Calu3 (cell line): ENCODE results near the gene FER. TPM values are rescaled to one million over a fixed set of nuclear protein-coding genes. Genes with fewer than 3 reads are reported as not detected.
A peak's percentile ranks its signal among the peaks of the same experiment; 100 is the strongest.

Experiments used
- BruUV-seq: library from RNA; stranded (reverse); fragments of 400-500 nt; replicated peaks from 2 replicates; lab custom pipeline; 2021; lab: Mats Ljungman, UMichigan
- CTCF ChIA-PET: fragments of 300-600 bp; sonication (Branson Sonifier 250); formaldehyde crosslinking; loops from one replicate; lab custom pipeline; 2022; ENCODE audit warnings: antibody characterized with exemption; lab: Charles Lee
- DNase-seq: peaks from one replicate; pipeline ENCODE4 v3.0.0; 2022
- H3K27ac Mint-ChIP-seq: one replicate; pipeline ENCODE4 v1.8.0; 2022; ENCODE audit warnings: mixed read lengths; ENCODE audit not compliant: unreplicated experiment
- H3K27me3 Mint-ChIP-seq: one replicate; pipeline ENCODE4 v1.8.0; 2022; ENCODE audit warnings: mixed read lengths; ENCODE audit not compliant: unreplicated experiment
- H3K36me3 Mint-ChIP-seq: one replicate; pipeline ENCODE4 v1.8.0; 2022; ENCODE audit warnings: mild to moderate bottlenecking, moderate library complexity, mixed read lengths; ENCODE audit not compliant: insufficient read depth, unreplicated experiment
- H3K4me1 Mint-ChIP-seq: one replicate; pipeline ENCODE4 v1.8.0; 2022; ENCODE audit warnings: mild to moderate bottlenecking, low read depth, mixed read lengths; ENCODE audit not compliant: unreplicated experiment
- H3K4me3 Mint-ChIP-seq: one replicate; pipeline ENCODE4 v1.8.0; 2022; ENCODE audit warnings: mild to moderate bottlenecking, low read depth, moderate library complexity, mixed read lengths; ENCODE audit not compliant: unreplicated experiment
- H3K9me3 Mint-ChIP-seq: one replicate; pipeline ENCODE4 v1.8.0; 2022; ENCODE audit warnings: low read depth, mixed read lengths; ENCODE audit not compliant: unreplicated experiment
- intact Hi-C: fragments of 100-400 bp; cut with micrococcal nuclease; formaldehyde crosslinking; loops from one replicate; pipeline ENCODE4 v1.10.0; 2022; ENCODE audit not compliant: unreplicated experiment
- total RNA-seq: library from RNA; stranded (reverse); gene quantifications from 2 replicates; pipeline ENCODE4 v1.2.3, GENCODE V29; 2022
- TF ChIP-seq, protein P1 (sequence below): fragments of 200-600 bp; IDR thresholded peaks from one replicate; pipeline ENCODE4 v1.8.0; 2022; ENCODE audit warnings: antibody characterized with exemption; ENCODE audit not compliant: unreplicated experiment

Gene FER
- total RNA-seq, 1 experiment from 2014 or later: 32.9 TPM

DNA sequence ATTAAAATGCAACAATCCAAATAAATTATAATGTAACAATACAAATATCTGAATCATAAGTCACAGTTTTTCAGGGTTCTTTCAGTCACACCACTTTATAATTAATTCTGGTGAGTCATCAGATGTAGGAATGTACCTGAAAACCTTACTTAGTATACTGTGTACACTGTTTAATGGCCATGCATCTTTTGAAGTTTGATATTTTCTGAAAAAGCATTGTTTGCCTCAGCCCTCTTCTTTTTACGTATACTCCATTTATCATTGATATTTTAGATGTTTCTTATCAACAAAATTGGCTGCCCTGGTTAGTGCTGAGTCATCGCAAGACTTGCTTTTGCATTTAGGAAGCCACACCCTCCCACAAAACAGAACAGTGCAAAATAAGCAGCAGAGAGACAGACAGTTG is 443.5 kb downstream of the FER start:
- Mint-ChIP-seq H3K27ac (peak overlapping the region; percentile 46), H3K27me3 (no peaks in the 10 kb centered on the region), H3K9me3 (no peaks in the 10 kb centered on the region), H3K4me1 (peaks cover 23% of the 10 kb centered on the region), H3K36me3 (no peaks in the 10 kb centered on the region), H3K4me3 (no peak overlapping the region)
- intact Hi-C loops: no loop called here
- TF ChIP-seq, protein P1, sequence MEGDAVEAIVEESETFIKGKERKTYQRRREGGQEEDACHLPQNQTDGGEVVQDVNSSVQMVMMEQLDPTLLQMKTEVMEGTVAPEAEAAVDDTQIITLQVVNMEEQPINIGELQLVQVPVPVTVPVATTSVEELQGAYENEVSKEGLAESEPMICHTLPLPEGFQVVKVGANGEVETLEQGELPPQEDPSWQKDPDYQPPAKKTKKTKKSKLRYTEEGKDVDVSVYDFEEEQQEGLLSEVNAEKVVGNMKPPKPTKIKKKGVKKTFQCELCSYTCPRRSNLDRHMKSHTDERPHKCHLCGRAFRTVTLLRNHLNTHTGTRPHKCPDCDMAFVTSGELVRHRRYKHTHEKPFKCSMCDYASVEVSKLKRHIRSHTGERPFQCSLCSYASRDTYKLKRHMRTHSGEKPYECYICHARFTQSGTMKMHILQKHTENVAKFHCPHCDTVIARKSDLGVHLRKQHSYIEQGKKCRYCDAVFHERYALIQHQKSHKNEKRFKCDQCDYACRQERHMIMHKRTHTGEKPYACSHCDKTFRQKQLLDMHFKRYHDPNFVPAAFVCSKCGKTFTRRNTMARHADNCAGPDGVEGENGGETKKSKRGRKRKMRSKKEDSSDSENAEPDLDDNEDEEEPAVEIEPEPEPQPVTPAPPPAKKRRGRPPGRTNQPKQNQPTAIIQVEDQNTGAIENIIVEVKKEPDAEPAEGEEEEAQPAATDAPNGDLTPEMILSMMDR: no peak
- no TSS peak for BruUV-seq
- DNase-seq: peak; percentile 20
- CTCF ChIA-PET: no interaction called here

DNA sequence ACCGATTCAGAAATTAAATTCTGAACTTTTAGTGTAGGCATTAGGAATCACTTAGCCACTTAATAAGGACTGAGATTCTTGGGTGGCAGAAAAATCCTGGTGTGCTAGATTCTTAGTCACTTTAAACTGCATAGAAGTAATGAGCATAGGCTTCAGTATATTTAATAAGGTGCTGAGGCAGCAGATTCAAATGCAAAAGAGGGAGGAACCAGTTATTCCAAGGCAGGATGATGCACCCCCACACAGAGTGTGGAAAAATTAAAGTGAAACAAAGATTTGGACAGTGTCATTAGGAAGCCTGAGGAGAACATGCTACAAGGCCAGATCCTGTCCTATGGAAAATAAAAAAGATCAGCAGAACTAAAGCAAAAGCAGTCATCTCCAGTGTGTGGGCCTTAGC is 444.3 kb downstream of the FER start:
- peaks cover 23% of the 10 kb centered on the region for H3K4me1 Mint-ChIP-seq
- CTCF ChIA-PET: no interaction called here
- BruUV-seq: no TSS peak
- no peak for DNase-seq
- no peaks in the 10 kb centered on the region for H3K36me3 Mint-ChIP-seq
- H3K27ac Mint-ChIP-seq: no peak overlapping the region
- no peaks in the 10 kb centered on the region for H3K27me3 Mint-ChIP-seq
- TF ChIP-seq, protein P1: no peak
- intact Hi-C loops: no loop called here
- no peak overlapping the region for H3K4me3 Mint-ChIP-seq
- no peaks in the 10 kb centered on the region for H3K9me3 Mint-ChIP-seq

DNA sequence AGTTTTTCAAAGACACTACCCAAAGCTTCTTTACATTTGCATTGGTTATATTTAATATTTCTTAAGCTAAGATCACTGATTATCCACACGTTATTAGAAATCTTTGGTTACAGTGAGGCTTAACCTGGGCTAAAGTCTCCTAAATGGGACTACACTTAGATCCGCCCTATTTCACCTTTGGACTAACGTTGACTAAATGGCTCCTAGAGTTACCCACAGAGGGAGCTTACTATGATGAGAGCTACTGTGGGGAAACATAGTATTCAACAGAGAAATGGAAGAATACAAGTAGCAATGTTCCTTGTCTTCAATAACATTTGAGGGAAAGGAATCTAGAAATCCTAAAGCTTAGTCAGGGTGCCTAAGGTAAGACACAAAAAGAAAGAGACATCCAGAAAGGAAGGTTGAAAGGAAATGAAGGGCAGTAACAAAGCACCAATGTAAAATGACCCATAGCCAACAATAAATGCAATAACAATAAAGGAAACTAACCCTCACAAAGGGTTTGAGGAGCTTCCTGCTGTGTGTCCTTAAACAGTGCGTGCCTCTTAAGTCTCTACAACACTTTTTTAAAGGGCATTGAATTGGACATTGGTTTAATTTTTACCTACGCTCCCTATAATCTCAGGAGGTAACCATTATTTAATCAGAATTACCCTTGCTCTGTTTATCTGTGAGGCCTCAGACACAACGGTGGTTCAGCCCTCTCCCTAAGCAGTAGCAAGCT is 445.0 kb downstream of the FER start:
- Mint-ChIP-seq H3K4me3 (no peak overlapping the region), H3K4me1 (peaks cover 23% of the 10 kb centered on the region), H3K27ac (no peak overlapping the region), H3K27me3 (no peaks in the 10 kb centered on the region), H3K9me3 (no peaks in the 10 kb centered on the region), H3K36me3 (no peaks in the 10 kb centered on the region)
- intact Hi-C loops: no loop called here
- no TSS peak for BruUV-seq
- TF ChIP-seq, protein P1: no peak
- DNase-seq: no peak
- CTCF ChIA-PET: no interaction called here

DNA sequence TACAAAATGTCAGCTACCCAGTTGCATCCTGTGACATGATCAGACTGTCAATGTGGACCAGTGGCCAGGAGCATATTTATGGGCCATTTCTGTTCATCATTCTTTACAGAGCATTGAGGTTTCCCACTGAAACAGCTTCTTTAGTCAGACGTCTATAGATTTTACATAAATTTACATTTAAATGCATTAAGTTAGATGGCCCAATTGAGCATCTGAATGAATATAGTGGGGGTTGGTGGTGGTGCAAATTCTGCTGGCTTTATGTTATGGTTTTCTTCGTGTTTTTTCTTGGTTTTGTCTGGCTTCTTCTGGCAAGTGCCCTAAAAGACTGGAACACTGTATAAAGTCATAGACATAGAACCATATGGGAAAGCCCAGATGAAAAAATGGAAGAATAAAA is 448.0 kb downstream of the FER start:
- intact Hi-C loops: no loop called here
- H3K4me3 Mint-ChIP-seq: no peak overlapping the region
- no peaks in the 10 kb centered on the region for H3K27me3 Mint-ChIP-seq
- CTCF ChIA-PET: no interaction called here
- no peak overlapping the region for H3K27ac Mint-ChIP-seq
- peaks cover 23% of the 10 kb centered on the region for H3K4me1 Mint-ChIP-seq
- no peaks in the 10 kb centered on the region for H3K9me3 Mint-ChIP-seq
- no peaks in the 10 kb centered on the region for H3K36me3 Mint-ChIP-seq
- DNase-seq: no peak
- no TSS peak for BruUV-seq
- TF ChIP-seq, protein P1: no peak
